Trophoblast cell (in vitro differentiated cells and primary cell): ENCODE results near the gene LUC7L2.
A peak's percentile ranks its signal among the peaks of the same experiment; 100 is the strongest.

ENCODE experiments used
- DNase-seq, 2 donors: peaks; one replicate each; pipeline ENCODE4 v3.0.0-alpha.2; 2016
- H2AFZ ChIP-seq: 2 replicates; pipeline ENCODE4 v1.6.1; 2013; ENCODE audit warnings: low read length, moderate library complexity, mild to moderate bottlenecking; ENCODE audit not compliant: insufficient read depth, poor library complexity
- H2AK5ac ChIP-seq: 2 replicates; pipeline ENCODE4 v1.6.1; 2013; ENCODE audit warnings: mild to moderate bottlenecking, low read length
- H2BK120ac ChIP-seq: 2 replicates; pipeline ENCODE4 v1.6.1; 2013; ENCODE audit warnings: low read length, mild to moderate bottlenecking, moderate library complexity; ENCODE audit not compliant: insufficient read depth, poor library complexity
- H2BK12ac ChIP-seq: 2 replicates; pipeline ENCODE4 v1.6.1; 2013; ENCODE audit warnings: mild to moderate bottlenecking, low read length, moderate library complexity
- H2BK5ac ChIP-seq: 2 replicates; pipeline ENCODE4 v1.6.1; 2013; ENCODE audit warnings: low read length, low read depth, moderate library complexity, mild to moderate bottlenecking; ENCODE audit not compliant: poor library complexity
- H3K14ac ChIP-seq: 2 replicates; pipeline ENCODE4 v1.6.1; 2013; ENCODE audit warnings: mild to moderate bottlenecking, low read length
- H3K18ac ChIP-seq: 2 replicates; pipeline ENCODE4 v1.6.1; 2013; ENCODE audit warnings: mild to moderate bottlenecking, low read length
- H3K23ac ChIP-seq: 2 replicates; pipeline ENCODE4 v1.6.1; 2013; ENCODE audit warnings: low read length
- H3K27ac ChIP-seq: 2 replicates; pipeline ENCODE4 v1.5.1; 2013; ENCODE audit warnings: low read depth, mild to moderate bottlenecking, inconsistent platforms, low read length, moderate library complexity
- H3K27me3 ChIP-seq: 2 replicates; pipeline ENCODE4 v1.6.1; 2013; ENCODE audit warnings: inconsistent platforms, mild to moderate bottlenecking, low read length, moderate library complexity; ENCODE audit not compliant: insufficient read depth
- H3K36me3 ChIP-seq, 2 experiments: 1 replicate in 1 of 2; 2 replicates in 1 of 2; pipeline ENCODE4 v1.6.1; 2013; ENCODE audit warnings: low read length in 2 of 2, mild to moderate bottlenecking in 2 of 2, moderate library complexity in 1 of 2; ENCODE audit not compliant: insufficient read depth in 2 of 2, control insufficient read depth in 1 of 2
- H3K4ac ChIP-seq: 2 replicates; pipeline ENCODE4 v1.6.1; 2013; ENCODE audit warnings: low read depth, mild to moderate bottlenecking, low read length, moderate library complexity
- H3K4me1 ChIP-seq, 2 experiments: 1 replicate in 1 of 2; 2 replicates in 1 of 2; pipeline ENCODE4 v1.6.1; 2013; ENCODE audit warnings: low read length in 2 of 2, mild to moderate bottlenecking in 2 of 2, moderate library complexity in 1 of 2; ENCODE audit not compliant: insufficient read depth in 2 of 2, control insufficient read depth in 1 of 2
- H3K4me2 ChIP-seq: 2 replicates; pipeline ENCODE4 v1.6.1; 2013; ENCODE audit warnings: inconsistent platforms, mild to moderate bottlenecking, low read length, moderate library complexity
- H3K4me3 ChIP-seq: 2 replicates; pipeline ENCODE4 v1.5.1; 2013; ENCODE audit warnings: mild to moderate bottlenecking, low read depth, low read length, inconsistent platforms
- H3K79me1 ChIP-seq: one replicate; pipeline ENCODE4 v1.6.1; 2013; ENCODE audit warnings: low read length
- H3K79me2 ChIP-seq: 2 replicates; pipeline ENCODE4 v1.6.1; 2013; ENCODE audit warnings: low read length, mild to moderate bottlenecking; ENCODE audit not compliant: control insufficient read depth, insufficient read depth, poor library complexity
- H3K9ac ChIP-seq: 2 replicates; pipeline ENCODE4 v1.6.1; 2013; ENCODE audit warnings: mild to moderate bottlenecking, low read length
- H3K9me3 ChIP-seq: 2 replicates; pipeline ENCODE4 v1.6.1; 2013; ENCODE audit warnings: low read depth, mild to moderate bottlenecking, control low read depth, inconsistent platforms, low read length; ENCODE audit not compliant: insufficient read depth
- H4K12ac ChIP-seq: 2 replicates; pipeline ENCODE4 v1.6.1; 2013; ENCODE audit warnings: low read depth, mild to moderate bottlenecking, low read length, moderate library complexity
- H4K8ac ChIP-seq: 2 replicates; pipeline ENCODE4 v1.6.1; 2013; ENCODE audit warnings: low read depth, mild to moderate bottlenecking, low read length, moderate library complexity
- H4K91ac ChIP-seq: one replicate; pipeline ENCODE4 v1.6.1; 2013; ENCODE audit warnings: low read depth, mild to moderate bottlenecking, low read length, moderate library complexity
- WGBS: extraction: QIAGEN DNeasy Blood & Tissue Kit; methylation state at CpG from one replicate; pipeline ENCODE4 v1.1.7; 2013; ENCODE audit warnings: missing lambda C conversion rate; ENCODE audit not compliant: insufficient read length, insufficient coverage; ENCODE audit errors: extremely low coverage; 5-methylcytosine and 5-hydroxymethylcytosine counted together

LUC7L2 gene

GRCh38 chr7:139439375-139439774 lies 79.7 kb downstream of the LUC7L2 start:
- H4K91ac ChIP-seq: no peak overlapping the region
- no peaks in the 10 kb centered on the region for H3K27me3 ChIP-seq
- no peak overlapping the region for H4K12ac ChIP-seq
- WGBS: no CpG with 5 or more reads among the region's 7 CpGs
- DNase-seq: no peak
- H3K9ac ChIP-seq: no peak overlapping the region
- H3K4me3 ChIP-seq: no peak overlapping the region
- H2BK12ac ChIP-seq: no peak overlapping the region
- no peak overlapping the region for H3K4ac ChIP-seq
- H2AFZ ChIP-seq: no peak overlapping the region
- H2AK5ac ChIP-seq: no peak overlapping the region
- H4K8ac ChIP-seq: no peak overlapping the region
- H2BK120ac ChIP-seq: no peak overlapping the region
- no peak overlapping the region for H3K18ac ChIP-seq
- H3K14ac ChIP-seq: no peak overlapping the region
- no peaks in the 10 kb centered on the region for H3K79me1 ChIP-seq
- no peak overlapping the region for H3K4me2 ChIP-seq
- no peaks in the 10 kb centered on the region for H3K79me2 ChIP-seq
- no peak overlapping the region for H2BK5ac ChIP-seq
- H3K4me1 ChIP-seq: no peaks in the 10 kb centered on the region
- H3K27ac ChIP-seq: no peak overlapping the region
- no peak overlapping the region for H3K23ac ChIP-seq
- no peaks in the 10 kb centered on the region for H3K36me3 ChIP-seq
- H3K9me3 ChIP-seq: no peaks in the 10 kb centered on the region

GRCh38 chr7:139441961-139442360 lies 82.3 kb downstream of the LUC7L2 start:
- no peak overlapping the region for H3K4ac ChIP-seq
- H3K14ac ChIP-seq: no peak overlapping the region
- H2BK120ac ChIP-seq: no peak overlapping the region
- H3K79me1 ChIP-seq: no peaks in the 10 kb centered on the region
- H3K79me2 ChIP-seq: no peaks in the 10 kb centered on the region
- no peak overlapping the region for H3K18ac ChIP-seq
- peak; percentile 65 to 79 for DNase-seq
- H2AFZ ChIP-seq: no peak overlapping the region
- no CpG with 5 or more reads among the region's 4 CpGs for WGBS
- no peak overlapping the region for H4K8ac ChIP-seq
- no peak overlapping the region for H3K4me3 ChIP-seq
- H3K9me3 ChIP-seq: no peaks in the 10 kb centered on the region
- H2BK12ac ChIP-seq: no peak overlapping the region
- no peaks in the 10 kb centered on the region for H3K36me3 ChIP-seq
- H3K9ac ChIP-seq: no peak overlapping the region
- no peak overlapping the region for H3K27ac ChIP-seq
- no peak overlapping the region for H4K91ac ChIP-seq
- H3K4me2 ChIP-seq: no peak overlapping the region
- H3K4me1 ChIP-seq: no peaks in the 10 kb centered on the region
- no peaks in the 10 kb centered on the region for H3K27me3 ChIP-seq
- H2AK5ac ChIP-seq: no peak overlapping the region
- H2BK5ac ChIP-seq: no peak overlapping the region
- no peak overlapping the region for H4K12ac ChIP-seq
- H3K23ac ChIP-seq: no peak overlapping the region

GRCh38 chr7:139446051-139446890 lies 86.6 kb downstream of the LUC7L2 start:
- H3K4me1 ChIP-seq: no peaks in the 10 kb centered on the region
- DNase-seq: peak; percentile 91 to 99
- no peak overlapping the region for H3K18ac ChIP-seq
- H4K8ac ChIP-seq: no peak overlapping the region
- no peaks in the 10 kb centered on the region for H3K79me1 ChIP-seq
- no peak overlapping the region for H2AFZ ChIP-seq
- peak overlapping the region; percentile 29 for H4K91ac ChIP-seq
- no peak overlapping the region for H2AK5ac ChIP-seq
- no peak overlapping the region for H3K14ac ChIP-seq
- no peak overlapping the region for H2BK12ac ChIP-seq
- H3K4ac ChIP-seq: no peak overlapping the region
- WGBS: no CpG with 5 or more reads among the region's 20 CpGs
- H3K27me3 ChIP-seq: no peaks in the 10 kb centered on the region
- no peak overlapping the region for H3K27ac ChIP-seq
- no peaks in the 10 kb centered on the region for H3K79me2 ChIP-seq
- H3K36me3 ChIP-seq: no peaks in the 10 kb centered on the region
- H3K23ac ChIP-seq: no peak overlapping the region
- H3K4me2 ChIP-seq: no peak overlapping the region
- H2BK5ac ChIP-seq: no peak overlapping the region
- no peak overlapping the region for H3K4me3 ChIP-seq
- H2BK120ac ChIP-seq: peak overlapping the region; percentile 77
- no peak overlapping the region for H4K12ac ChIP-seq
- H3K9ac ChIP-seq: no peak overlapping the region
- no peaks in the 10 kb centered on the region for H3K9me3 ChIP-seq

GRCh38 chr7:139450851-139451250 lies 91.2 kb downstream of the LUC7L2 start:
- Histone ChIP-seq H3K23ac (no peak overlapping the region), H3K4me3 (no peak overlapping the region), H3K14ac (no peak overlapping the region), H3K4ac (no peak overlapping the region), H2BK120ac (peak overlapping the region; percentile 17), H3K9me3 (no peaks in the 10 kb centered on the region), H3K27me3 (no peaks in the 10 kb centered on the region), H3K79me2 (no peaks in the 10 kb centered on the region), H4K12ac (no peak overlapping the region), H2AK5ac (no peak overlapping the region), H2BK12ac (no peak overlapping the region), H2AFZ (peak overlapping the region; percentile 54), H3K18ac (no peak overlapping the region), H3K79me1 (peaks cover 4% of the 10 kb centered on the region), H3K27ac (peak overlapping the region; percentile 33), H3K4me2 (no peak overlapping the region), H3K9ac (no peak overlapping the region), H3K4me1 (peaks cover 0 to 4% of the 10 kb centered on the region in 2 experiments), H4K91ac (no peak overlapping the region), H3K36me3 (no peaks in the 10 kb centered on the region), H2BK5ac (no peak overlapping the region), H4K8ac (no peak overlapping the region)
- WGBS: no CpG with 5 or more reads among the region's 6 CpGs
- DNase-seq: peak; percentile 38 to 70
